ENCODE results near the gene COL28A1. TPM values are rescaled to one million over a fixed set of nuclear protein-coding genes. Genes with fewer than 3 reads are reported as not detected.

COL28A1 gene
- total RNA-seq, 1 experiment from 2014 or later, result 7.3 TPM

GRCh38 chr7:7424151-7424873, 111.4 kb downstream of the COL28A1 start:
- Histone ChIP-seq H3K9me3 (no peaks in the 10 kb centered on the region), H3K4me1 (no peaks in the 10 kb centered on the region), H3K4me3 (ENCODE audit: low read depth, low read length) (no peak overlapping the region), H3K27me3 (replicated peaks; ENCODE audit: control insufficient read depth, insufficient read depth, low read length) (no peaks in the 10 kb centered on the region), H3K36me3 (ENCODE audit: control insufficient read depth, insufficient read depth, low read length) (no peaks in the 10 kb centered on the region)
- intact Hi-C loops (cut with micrococcal nuclease; ENCODE audit: unreplicated experiment), result loop anchor here (1.0 to 5.0 kb wide), 6 partner anchors 114 to 872 kb away; partner anchors contain the start of gene C1GALT1
- H3K4me3 Mint-ChIP-seq (ENCODE audit: unreplicated experiment), result no peak overlapping the region
- no TSS peak for BruUV-seq (replicated peaks)
- POLR2A ChIA-PET, result no interaction called here
- H3K9me3 Mint-ChIP-seq (ENCODE audit: unreplicated experiment), result no peaks in the 10 kb centered on the region
- H3K27ac Mint-ChIP-seq (ENCODE audit: unreplicated experiment), result no peak overlapping the region
- H3K36me3 Mint-ChIP-seq (ENCODE audit: insufficient read depth, unreplicated experiment), result no peaks in the 10 kb centered on the region
- H3K4me1 Mint-ChIP-seq (ENCODE audit: low read depth, unreplicated experiment), result no peaks in the 10 kb centered on the region
- peak; percentile 62 to 75 for DNase-seq
- TF ChIP-seq CTCF (IDR thresholded peaks at IDR 0.05; ENCODE audit: insufficient read depth in 1 of 2, low read depth in 1 of 2, low read length in 1 of 2, severe bottlenecking in 1 of 2, unreplicated experiment in 1 of 2), result peak; percentile 86 to 93
- CTCF ChIA-PET, result interaction anchor here (0.5 to 1.1 kb wide), 11 partner anchors 9 to 765 kb away, joined by 3 to 7 read pairs (median 3); partner anchors contain the start of genes C1GALT1 and MIOS
- H3K27me3 Mint-ChIP-seq (ENCODE audit: insufficient read depth, unreplicated experiment), result no peaks in the 10 kb centered on the region

GRCh38 chr7:7422641-7423040, 113.0 kb downstream of the COL28A1 start:
- Mint-ChIP-seq H3K27me3 (ENCODE audit: insufficient read depth, unreplicated experiment) (no peaks in the 10 kb centered on the region), H3K27ac (ENCODE audit: unreplicated experiment) (no peak overlapping the region), H3K36me3 (ENCODE audit: insufficient read depth, unreplicated experiment) (no peaks in the 10 kb centered on the region), H3K4me1 (ENCODE audit: low read depth, unreplicated experiment) (no peaks in the 10 kb centered on the region), H3K9me3 (ENCODE audit: unreplicated experiment) (no peaks in the 10 kb centered on the region), H3K4me3 (ENCODE audit: unreplicated experiment) (no peak overlapping the region)
- Histone ChIP-seq H3K4me3 (ENCODE audit: low read depth, low read length) (no peak overlapping the region), H3K27me3 (replicated peaks; ENCODE audit: control insufficient read depth, insufficient read depth, low read length) (no peaks in the 10 kb centered on the region), H3K4me1 (no peaks in the 10 kb centered on the region), H3K9me3 (no peaks in the 10 kb centered on the region), H3K36me3 (ENCODE audit: control insufficient read depth, insufficient read depth, low read length) (no peaks in the 10 kb centered on the region)
- BruUV-seq (replicated peaks), result no TSS peak
- no peak for DNase-seq
- intact Hi-C loops (cut with micrococcal nuclease; ENCODE audit: unreplicated experiment), result loop anchor here (5.0 kb wide), 1 partner anchor 240 kb away; the partner anchor contains the start of gene C1GALT1
- POLR2A ChIA-PET, result no interaction called here
- CTCF ChIA-PET, result no interaction called here
- TF ChIP-seq CTCF (IDR thresholded peaks at IDR 0.05; ENCODE audit: insufficient read depth in 1 of 2, low read depth in 1 of 2, low read length in 1 of 2, severe bottlenecking in 1 of 2, unreplicated experiment in 1 of 2), result no peak

GRCh38 chr7:7421826-7422225, 113.8 kb downstream of the COL28A1 start:
- Histone ChIP-seq H3K36me3 (ENCODE audit: control insufficient read depth, insufficient read depth, low read length) (no peaks in the 10 kb centered on the region), H3K9me3 (no peaks in the 10 kb centered on the region), H3K4me3 (ENCODE audit: low read depth, low read length) (no peak overlapping the region), H3K27me3 (replicated peaks; ENCODE audit: control insufficient read depth, insufficient read depth, low read length) (no peaks in the 10 kb centered on the region), H3K4me1 (no peaks in the 10 kb centered on the region)
- H3K27me3 Mint-ChIP-seq (ENCODE audit: insufficient read depth, unreplicated experiment), result no peaks in the 10 kb centered on the region
- intact Hi-C loops (cut with micrococcal nuclease; ENCODE audit: unreplicated experiment), result loop anchor here (5.0 kb wide), 1 partner anchor 240 kb away; the partner anchor contains the start of gene C1GALT1
- no peaks in the 10 kb centered on the region for H3K9me3 Mint-ChIP-seq (ENCODE audit: unreplicated experiment)
- DNase-seq, result no peak
- H3K4me3 Mint-ChIP-seq (ENCODE audit: unreplicated experiment), result no peak overlapping the region
- CTCF ChIA-PET, result no interaction called here
- no peaks in the 10 kb centered on the region for H3K36me3 Mint-ChIP-seq (ENCODE audit: insufficient read depth, unreplicated experiment)
- TF ChIP-seq CTCF (IDR thresholded peaks at IDR 0.05; ENCODE audit: insufficient read depth in 1 of 2, low read depth in 1 of 2, low read length in 1 of 2, severe bottlenecking in 1 of 2, unreplicated experiment in 1 of 2), result no peak
- no TSS peak for BruUV-seq (replicated peaks)
- POLR2A ChIA-PET, result no interaction called here
- H3K27ac Mint-ChIP-seq (ENCODE audit: unreplicated experiment), result no peak overlapping the region
- H3K4me1 Mint-ChIP-seq (ENCODE audit: low read depth, unreplicated experiment), result no peaks in the 10 kb centered on the region
